ENCODE data around the gene ZBTB47.

- no peak for TF ChIP-seq CTCF (conservative IDR thresholded peaks at IDR 0.05)
- TF ChIP-seq EZH2 (IDR thresholded peaks at IDR 0.05; ENCODE audit: low read depth): no peak
Measured at GRCh38 chr3:42696356-42697288, 43.1 kb downstream of the ZBTB47 start.
